Stimulated activated CD4-positive, alpha-beta T cell treated with anti-CD3 and anti-CD28 coated beads, Interleukin-12 subunit alpha, Interleukin-12 subunit beta, amount 100 ng/mL, for 24 hours (primary cell): ENCODE measurements around the gene CCNL2.
"Not testable (repeated sequence)": the region's sequence is repeated elsewhere in the genome, so short reads cannot be mapped to it uniquely, and the experiment has no call there.

Experiments used
- DNase-seq, 2 experiments: peaks; one replicate each; pipeline ENCODE4 v3.0.0-alpha.2; 2020; ENCODE audit warnings: low read depth in 2 of 2

Gene CCNL2

GRCh38 chr1:1399872-1400575 lies 889 bp upstream of the CCNL2 start:
- peak in 1 of 2 experiments; percentile 20 for DNase-seq

- DNase-seq = no peak
Observed at GRCh38 chr1:1398677-1399186, 403 bp downstream of the CCNL2 start.

GRCh38 chr1:1397839-1398523 lies 1.2 kb downstream of the CCNL2 start:
- DNase-seq = no peak

GRCh38 chr1:1395166-1395565 lies 4.0 kb downstream of the CCNL2 start:
- no peak for DNase-seq

GRCh38 chr1:1394116-1394515 lies 5.0 kb downstream of the CCNL2 start:
- DNase-seq = no peak

- DNase-seq = no peak
Observed at GRCh38 chr1:1393428-1393827, 5.7 kb downstream of the CCNL2 start.

GRCh38 chr1:1393014-1393413 lies 6.1 kb downstream of the CCNL2 start:
- no peak for DNase-seq

- no peak for DNase-seq
Observed at GRCh38 chr1:1391225-1391624, 7.9 kb downstream of the CCNL2 start.

GRCh38 chr1:1390675-1391074 lies 8.5 kb downstream of the CCNL2 start:
- DNase-seq = no peak

GRCh38 chr1:1388078-1388472 lies 11.1 kb downstream of the CCNL2 start:
- no peak for DNase-seq

- no peak for DNase-seq
Observed at GRCh38 chr1:1387098-1388077, 11.7 kb downstream of the CCNL2 start.

GRCh38 chr1:1385931-1386330 lies 13.2 kb downstream of the CCNL2 start:
- no peak for DNase-seq

GRCh38 chr1:1385339-1385738 lies 13.8 kb downstream of the CCNL2 start:
- DNase-seq = not testable (repeated sequence)

GRCh38 chr1:1381294-1381693 lies 17.8 kb downstream of the CCNL2 start:
- DNase-seq = no peak

- no peak for DNase-seq
Observed at GRCh38 chr1:1380860-1381259, 18.3 kb downstream of the CCNL2 start.

GRCh38 chr1:1377540-1378205 lies 21.5 kb downstream of the CCNL2 start:
- no peak for DNase-seq

- DNase-seq = no peak
Observed at GRCh38 chr1:1376551-1377226, 22.4 kb downstream of the CCNL2 start.

- peak; percentile 93 for DNase-seq
Observed at GRCh38 chr1:1374929-1375662, 24.0 kb downstream of the CCNL2 start, which contains the start of gene AURKAIP1. TSS of gene AURKAIP1 (minus strand) at chr1:1375207. CDS start at chr1:1374756, 451 bp downstream.

GRCh38 chr1:1374589-1374928 lies 24.6 kb downstream of the CCNL2 start:
- no peak for DNase-seq
